ENCODE results near the gene ADD2. TPM values are rescaled to one million over a fixed set of nuclear protein-coding genes. Genes with fewer than 3 reads are reported as not detected.

ADD2 gene
- total RNA-seq, 1 donor from 2014 or later: 4.8 TPM

GRCh38 chr2:70668911-70669310, 99.1 kb downstream of the ADD2 start:
- Histone ChIP-seq H3K9me3 (ENCODE audit: insufficient read depth, low read depth, low read length) (no peaks in the 10 kb centered on the region), H3K27ac (ENCODE audit: low read depth, low read length) (no peak overlapping the region), H3K36me3 (ENCODE audit: insufficient read depth, low read length) (no peaks in the 10 kb centered on the region), H3K9ac (ENCODE audit: low read length) (no peak overlapping the region), H4K20me1 (ENCODE audit: insufficient read depth, low read length) (no peaks in the 10 kb centered on the region), H3K79me2 (ENCODE audit: insufficient read depth, low read length) (no peaks in the 10 kb centered on the region), H3K27me3 (ENCODE audit: insufficient read depth, low read length) (no peaks in the 10 kb centered on the region), H3K4me3 (ENCODE audit: insufficient read depth, low read depth, low read length) (no peak overlapping the region), H3K4me1 (ENCODE audit: insufficient read depth, low read length) (no peaks in the 10 kb centered on the region), H3K4me2 (ENCODE audit: low read length) (no peak overlapping the region), H2AFZ (ENCODE audit: low read depth, low read length) (no peak overlapping the region)
- DNase-seq (ENCODE audit: low read depth): no peak
- Mint-ChIP-seq H3K27ac (ENCODE audit: unreplicated experiment) (no peak overlapping the region), H3K36me3 (ENCODE audit: low read depth, unreplicated experiment) (no peaks in the 10 kb centered on the region), H3K4me3 (ENCODE audit: unreplicated experiment) (no peak overlapping the region), H3K4me1 (ENCODE audit: low read depth, unreplicated experiment) (peaks cover 7% of the 10 kb centered on the region), H3K27me3 (ENCODE audit: low read depth, unreplicated experiment) (peaks cover 10% of the 10 kb centered on the region), H3K9me3 (ENCODE audit: unreplicated experiment) (no peaks in the 10 kb centered on the region)
- TF ChIP-seq, protein P1, sequence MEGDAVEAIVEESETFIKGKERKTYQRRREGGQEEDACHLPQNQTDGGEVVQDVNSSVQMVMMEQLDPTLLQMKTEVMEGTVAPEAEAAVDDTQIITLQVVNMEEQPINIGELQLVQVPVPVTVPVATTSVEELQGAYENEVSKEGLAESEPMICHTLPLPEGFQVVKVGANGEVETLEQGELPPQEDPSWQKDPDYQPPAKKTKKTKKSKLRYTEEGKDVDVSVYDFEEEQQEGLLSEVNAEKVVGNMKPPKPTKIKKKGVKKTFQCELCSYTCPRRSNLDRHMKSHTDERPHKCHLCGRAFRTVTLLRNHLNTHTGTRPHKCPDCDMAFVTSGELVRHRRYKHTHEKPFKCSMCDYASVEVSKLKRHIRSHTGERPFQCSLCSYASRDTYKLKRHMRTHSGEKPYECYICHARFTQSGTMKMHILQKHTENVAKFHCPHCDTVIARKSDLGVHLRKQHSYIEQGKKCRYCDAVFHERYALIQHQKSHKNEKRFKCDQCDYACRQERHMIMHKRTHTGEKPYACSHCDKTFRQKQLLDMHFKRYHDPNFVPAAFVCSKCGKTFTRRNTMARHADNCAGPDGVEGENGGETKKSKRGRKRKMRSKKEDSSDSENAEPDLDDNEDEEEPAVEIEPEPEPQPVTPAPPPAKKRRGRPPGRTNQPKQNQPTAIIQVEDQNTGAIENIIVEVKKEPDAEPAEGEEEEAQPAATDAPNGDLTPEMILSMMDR (IDR thresholded peaks at IDR 0.05; ENCODE audit: insufficient read depth, low read depth, low read length): no peak
- TF ChIP-seq EZH2 (IDR thresholded peaks at IDR 0.05; ENCODE audit: insufficient read depth, low read length): no peak
- no peak for FAIRE-seq

GRCh38 chr2:70668432-70668831, 99.6 kb downstream of the ADD2 start:
- H3K4me1 Mint-ChIP-seq (ENCODE audit: low read depth, unreplicated experiment): peaks cover 7% of the 10 kb centered on the region
- FAIRE-seq: no peak

GRCh38 chr2:70664525-70664924, 103.5 kb downstream of the ADD2 start:
- Histone ChIP-seq H3K27ac (ENCODE audit: low read depth, low read length) (no peak overlapping the region), H3K9ac (ENCODE audit: low read length) (no peak overlapping the region), H3K4me1 (ENCODE audit: insufficient read depth, low read length) (no peaks in the 10 kb centered on the region), H4K20me1 (ENCODE audit: insufficient read depth, low read length) (no peaks in the 10 kb centered on the region), H3K27me3 (ENCODE audit: insufficient read depth, low read length) (no peaks in the 10 kb centered on the region), H3K9me3 (ENCODE audit: insufficient read depth, low read depth, low read length) (no peaks in the 10 kb centered on the region), H3K4me2 (ENCODE audit: low read length) (no peak overlapping the region), H2AFZ (ENCODE audit: low read depth, low read length) (no peak overlapping the region), H3K79me2 (ENCODE audit: insufficient read depth, low read length) (no peaks in the 10 kb centered on the region), H3K4me3 (ENCODE audit: insufficient read depth, low read depth, low read length) (no peak overlapping the region), H3K36me3 (ENCODE audit: insufficient read depth, low read length) (no peaks in the 10 kb centered on the region)
- Mint-ChIP-seq H3K27ac (ENCODE audit: unreplicated experiment) (no peak overlapping the region), H3K4me3 (ENCODE audit: unreplicated experiment) (no peak overlapping the region), H3K4me1 (ENCODE audit: low read depth, unreplicated experiment) (no peaks in the 10 kb centered on the region), H3K36me3 (ENCODE audit: low read depth, unreplicated experiment) (no peaks in the 10 kb centered on the region), H3K27me3 (ENCODE audit: low read depth, unreplicated experiment) (peaks cover 28% of the 10 kb centered on the region), H3K9me3 (ENCODE audit: unreplicated experiment) (no peaks in the 10 kb centered on the region)
- TF ChIP-seq, protein P1 (IDR thresholded peaks at IDR 0.05; ENCODE audit: insufficient read depth, low read depth, low read length): no peak
- no peak for TF ChIP-seq EZH2 (IDR thresholded peaks at IDR 0.05; ENCODE audit: insufficient read depth, low read length)
- FAIRE-seq: no peak
- no peak for DNase-seq (ENCODE audit: low read depth)

More at GRCh38 chr2:70668432-70668831, 99.6 kb downstream of the ADD2 start:
- no peak overlapping the region for H3K4me3 ChIP-seq (ENCODE audit: insufficient read depth, low read depth, low read length)
- Mint-ChIP-seq H3K9me3 (ENCODE audit: unreplicated experiment) (no peaks in the 10 kb centered on the region), H3K27me3 (ENCODE audit: low read depth, unreplicated experiment) (peaks cover 10% of the 10 kb centered on the region), H3K27ac (ENCODE audit: unreplicated experiment) (no peak overlapping the region), H3K4me3 (ENCODE audit: unreplicated experiment) (no peak overlapping the region), H3K36me3 (ENCODE audit: low read depth, unreplicated experiment) (no peaks in the 10 kb centered on the region)
- no peaks in the 10 kb centered on the region for H3K27me3 ChIP-seq (ENCODE audit: insufficient read depth, low read length)
- no peaks in the 10 kb centered on the region for H3K9me3 ChIP-seq (ENCODE audit: insufficient read depth, low read depth, low read length)
- DNase-seq (ENCODE audit: low read depth): no peak
- no peak overlapping the region for H3K9ac ChIP-seq (ENCODE audit: low read length)
- no peaks in the 10 kb centered on the region for H3K4me1 ChIP-seq (ENCODE audit: insufficient read depth, low read length)
- H3K27ac ChIP-seq (ENCODE audit: low read depth, low read length): no peak overlapping the region
- no peaks in the 10 kb centered on the region for H3K36me3 ChIP-seq (ENCODE audit: insufficient read depth, low read length)
- TF ChIP-seq, protein P1 (IDR thresholded peaks at IDR 0.05; ENCODE audit: insufficient read depth, low read depth, low read length): no peak
- no peak for TF ChIP-seq EZH2 (IDR thresholded peaks at IDR 0.05; ENCODE audit: insufficient read depth, low read length)
- no peaks in the 10 kb centered on the region for H4K20me1 ChIP-seq (ENCODE audit: insufficient read depth, low read length)
- H2AFZ ChIP-seq (ENCODE audit: low read depth, low read length): no peak overlapping the region
- no peaks in the 10 kb centered on the region for H3K79me2 ChIP-seq (ENCODE audit: insufficient read depth, low read length)
- H3K4me2 ChIP-seq (ENCODE audit: low read length): no peak overlapping the region
